HEK293 (cell line): Measurements from ENCODE around the gene MLPH.

Experiments used
- CTCF ChIA-PET: fragments of 350-600 bp; formaldehyde crosslinking; extraction: SDS; loops from one replicate; lab custom pipeline; 2021; ENCODE audit warnings: antibody characterized with exemption; lab: Yijun Ruan, JAX
- POLR2A ChIA-PET: fragments of 300-600 bp; formaldehyde crosslinking; extraction: SDS; loops from one replicate; lab custom pipeline; 2020; ENCODE audit warnings: antibody characterized with exemption, inconsistent platforms; lab: Yijun Ruan, JAX
- H3K27ac ChIP-seq: fragments of 200-500 bp; sonication (Bioruptor generic); 2 replicates; pipeline ENCODE4 v1.5.1; 2014; ENCODE audit warnings: low read depth, low read length, control low read depth, inconsistent platforms; ENCODE audit errors: extremely low read depth
- H3K36me3 ChIP-seq, 2 experiments: fragments of 200-500 bp in 1 of 2; sonication (Bioruptor generic) in 1 of 2; 1 replicate in 1 of 2; 2 replicates in 1 of 2; pipeline ENCODE4 v1.5.1; 2014 to 2017; ENCODE audit warnings: inconsistent platforms in 2 of 2, low read length in 2 of 2; ENCODE audit not compliant: control insufficient read depth in 2 of 2, insufficient read depth in 1 of 2
- H3K4me1 ChIP-seq: fragments of 200-500 bp; sonication (Bioruptor generic); 2 replicates; pipeline ENCODE4 v1.5.1; 2014; ENCODE audit warnings: mild to moderate bottlenecking, low read length, inconsistent platforms; ENCODE audit not compliant: control insufficient read depth, insufficient read depth
- H3K4me3 ChIP-seq: 2 replicates; pipeline ENCODE4 v1.5.1; 2011; ENCODE audit warnings: low read depth, mild to moderate bottlenecking, control low read depth, low read length, moderate library complexity
- H3K9me3 ChIP-seq: fragments of 200-500 bp; sonication (Bioruptor generic); 2 replicates; pipeline ENCODE4 v1.5.1; 2014; ENCODE audit warnings: low read depth, low read length, inconsistent platforms; ENCODE audit not compliant: control insufficient read depth, insufficient read depth
- EGR2 ChIP-seq: fragments of 450-650 bp; formaldehyde crosslinking; IDR thresholded peaks from 2 replicates; pipeline ENCODE4 v1.5.1; 2016; ENCODE audit warnings: low read depth, missing biosample characterization, missing genetic modification characterization
- GLI4 ChIP-seq: fragments of 450-650 bp; formaldehyde crosslinking; IDR thresholded peaks from 2 replicates; pipeline ENCODE4 v1.5.1; 2016; ENCODE audit warnings: missing biosample characterization, missing genetic modification characterization
- GLIS1 ChIP-seq: fragments of 450-650 bp; formaldehyde crosslinking; IDR thresholded peaks from 2 replicates; pipeline ENCODE4 v1.5.1; 2016; ENCODE audit warnings: missing biosample characterization, missing genetic modification characterization
- GLIS2 ChIP-seq: fragments of 450-650 bp; formaldehyde crosslinking; IDR thresholded peaks from 2 replicates; pipeline ENCODE4 v1.5.1; 2016; ENCODE audit warnings: missing biosample characterization, missing genetic modification characterization
- OVOL3 ChIP-seq: fragments of 450-650 bp; formaldehyde crosslinking; IDR thresholded peaks from 2 replicates; pipeline ENCODE4 v1.5.1; 2016; ENCODE audit warnings: missing biosample characterization, missing genetic modification characterization
- SCRT2 ChIP-seq: fragments of 450-650 bp; formaldehyde crosslinking; IDR thresholded peaks from 2 replicates; pipeline ENCODE4 v1.5.1; 2016; ENCODE audit warnings: missing biosample characterization, missing genetic modification characterization
- SP7 ChIP-seq: fragments of 450-650 bp; formaldehyde crosslinking; IDR thresholded peaks from 2 replicates; pipeline ENCODE4 v1.5.1; 2016; ENCODE audit warnings: missing biosample characterization, missing genetic modification characterization
- TRIM28 ChIP-seq: IDR thresholded peaks from 2 replicates; pipeline ENCODE4 v1.6.1; 2011; ENCODE audit warnings: low read length, control low read depth, borderline replicate concordance
- ZBTB1 ChIP-seq: fragments of 450-650 bp; formaldehyde crosslinking; IDR thresholded peaks from 2 replicates; pipeline ENCODE4 v1.5.1; 2016; ENCODE audit warnings: missing biosample characterization, missing genetic modification characterization
- ZBTB20 ChIP-seq: fragments of 450-650 bp; formaldehyde crosslinking; IDR thresholded peaks from 2 replicates; pipeline ENCODE4 v1.5.1; 2016; ENCODE audit warnings: missing biosample characterization, missing genetic modification characterization
- ZBTB8A ChIP-seq: fragments of 450-650 bp; formaldehyde crosslinking; IDR thresholded peaks from 2 replicates; pipeline ENCODE4 v1.5.1; 2016; ENCODE audit warnings: missing biosample characterization, missing genetic modification characterization
- ZFHX2 ChIP-seq: fragments of 450-650 bp; formaldehyde crosslinking; conservative IDR thresholded peaks from 2 replicates; pipeline ENCODE4 v1.5.1; 2016; ENCODE audit warnings: missing biosample characterization, missing genetic modification characterization
- ZIC2 ChIP-seq: fragments of 450-650 bp; formaldehyde crosslinking; IDR thresholded peaks from 2 replicates; pipeline ENCODE4 v1.5.1; 2016; ENCODE audit warnings: missing biosample characterization, missing genetic modification characterization
- ZNF132 ChIP-seq: fragments of 450-650 bp; formaldehyde crosslinking; IDR thresholded peaks from 2 replicates; pipeline ENCODE4 v1.5.1; 2017; ENCODE audit warnings: missing biosample characterization, missing genetic modification characterization, borderline replicate concordance
- ZNF157 ChIP-seq: fragments of 450-650 bp; formaldehyde crosslinking; IDR thresholded peaks from 2 replicates; pipeline ENCODE4 v1.5.1; 2016; ENCODE audit warnings: missing biosample characterization, missing genetic modification characterization
- ZNF223 ChIP-seq: fragments of 450-650 bp; formaldehyde crosslinking; IDR thresholded peaks from 2 replicates; pipeline ENCODE4 v1.5.1; 2016; ENCODE audit warnings: missing biosample characterization, missing genetic modification characterization
- ZNF274 ChIP-seq, 2 experiments: fragments of 200-500 bp in 1 of 2; fragments of 450-650 bp in 1 of 2; sonication (Bioruptor generic) in 1 of 2; formaldehyde crosslinking in 1 of 2; IDR thresholded peaks; 2 replicates each; pipeline versions ENCODE4 v1.5.1 to v1.6.1; 2014 to 2016; ENCODE audit warnings: borderline replicate concordance in 1 of 2, inconsistent platforms in 1 of 2, low read length in 1 of 2, missing biosample characterization in 1 of 2, missing genetic modification characterization in 1 of 2
- ZNF324 ChIP-seq: fragments of 450-650 bp; formaldehyde crosslinking; IDR thresholded peaks from 2 replicates; pipeline ENCODE4 v1.5.1; 2016; ENCODE audit warnings: missing biosample characterization, missing genetic modification characterization
- ZNF341 ChIP-seq: fragments of 450-650 bp; formaldehyde crosslinking; IDR thresholded peaks from 2 replicates; pipeline ENCODE4; 2016; ENCODE audit warnings: low read depth, missing biosample characterization, missing genetic modification characterization
- ZNF433 ChIP-seq: fragments of 450-650 bp; formaldehyde crosslinking; IDR thresholded peaks from 2 replicates; pipeline ENCODE4 v1.5.1; 2016; ENCODE audit warnings: missing biosample characterization, missing genetic modification characterization, low read depth
- ZNF449 ChIP-seq: fragments of 450-650 bp; formaldehyde crosslinking; IDR thresholded peaks from 2 replicates; pipeline ENCODE4 v1.5.1; 2017; ENCODE audit warnings: missing biosample characterization, mild to moderate bottlenecking, missing genetic modification characterization, moderate library complexity
- ZNF571 ChIP-seq: fragments of 450-650 bp; formaldehyde crosslinking; IDR thresholded peaks from 2 replicates; pipeline ENCODE4 v1.5.0; 2017; ENCODE audit warnings: missing biosample characterization, missing genetic modification characterization
- ZNF600 ChIP-seq: fragments of 450-650 bp; formaldehyde crosslinking; IDR thresholded peaks from 2 replicates; pipeline ENCODE4 v1.5.1; 2016; ENCODE audit warnings: missing biosample characterization, missing genetic modification characterization
- ZNF654 ChIP-seq: fragments of 450-650 bp; formaldehyde crosslinking; IDR thresholded peaks from 2 replicates; pipeline ENCODE4 v1.5.1; 2016; ENCODE audit warnings: low read depth, missing biosample characterization, missing genetic modification characterization
- ZNF747 ChIP-seq: fragments of 450-650 bp; formaldehyde crosslinking; IDR thresholded peaks from 2 replicates; pipeline ENCODE4 v1.5.1; 2016; ENCODE audit warnings: missing biosample characterization, missing genetic modification characterization
- ZNF843 ChIP-seq: fragments of 450-650 bp; formaldehyde crosslinking; IDR thresholded peaks from 2 replicates; pipeline ENCODE4 v1.5.1; 2016; ENCODE audit warnings: missing biosample characterization, missing genetic modification characterization
- ZSCAN16 ChIP-seq: fragments of 450-650 bp; formaldehyde crosslinking; IDR thresholded peaks from 2 replicates; pipeline ENCODE4 v1.5.1; 2016; ENCODE audit warnings: missing biosample characterization, missing genetic modification characterization
- TF ChIP-seq, protein P1 (sequence below): fragments of 450-650 bp; formaldehyde crosslinking; IDR thresholded peaks from 2 replicates; pipeline ENCODE4 v1.5.1; 2016; ENCODE audit warnings: missing biosample characterization, missing genetic modification characterization
- TF ChIP-seq, protein P2 (sequence below): fragments of 450-650 bp; formaldehyde crosslinking; IDR thresholded peaks from 2 replicates; pipeline ENCODE4 v1.5.1; 2016; ENCODE audit warnings: missing biosample characterization, missing genetic modification characterization

The MLPH gene

DNA sequence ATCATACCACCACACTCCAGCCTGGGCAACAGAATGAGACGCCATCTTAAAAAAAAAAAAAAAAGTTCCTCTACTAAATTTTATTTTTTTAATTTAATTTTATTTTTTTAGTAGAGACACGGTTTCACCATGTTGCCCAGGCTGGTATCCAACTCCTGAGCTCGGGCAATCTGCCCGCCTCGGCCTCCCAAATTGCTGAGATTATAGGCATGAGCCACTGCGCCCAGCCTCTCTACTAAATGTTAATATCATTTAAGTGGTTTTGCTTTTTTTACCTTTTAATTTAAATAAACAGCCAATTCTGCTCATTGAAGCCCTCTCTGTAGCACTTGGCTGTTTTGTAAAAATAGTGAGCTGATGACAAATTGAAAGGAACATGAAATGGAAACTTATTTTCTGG is 94.3 kb downstream of the MLPH start:
- TF ChIP-seq GLI4 = no peak
- no peak for TF ChIP-seq SP7 (tag by site-specific recombination)
- no peak for TF ChIP-seq ZNF341 (tag by site-specific recombination)
- TF ChIP-seq, protein P1, sequence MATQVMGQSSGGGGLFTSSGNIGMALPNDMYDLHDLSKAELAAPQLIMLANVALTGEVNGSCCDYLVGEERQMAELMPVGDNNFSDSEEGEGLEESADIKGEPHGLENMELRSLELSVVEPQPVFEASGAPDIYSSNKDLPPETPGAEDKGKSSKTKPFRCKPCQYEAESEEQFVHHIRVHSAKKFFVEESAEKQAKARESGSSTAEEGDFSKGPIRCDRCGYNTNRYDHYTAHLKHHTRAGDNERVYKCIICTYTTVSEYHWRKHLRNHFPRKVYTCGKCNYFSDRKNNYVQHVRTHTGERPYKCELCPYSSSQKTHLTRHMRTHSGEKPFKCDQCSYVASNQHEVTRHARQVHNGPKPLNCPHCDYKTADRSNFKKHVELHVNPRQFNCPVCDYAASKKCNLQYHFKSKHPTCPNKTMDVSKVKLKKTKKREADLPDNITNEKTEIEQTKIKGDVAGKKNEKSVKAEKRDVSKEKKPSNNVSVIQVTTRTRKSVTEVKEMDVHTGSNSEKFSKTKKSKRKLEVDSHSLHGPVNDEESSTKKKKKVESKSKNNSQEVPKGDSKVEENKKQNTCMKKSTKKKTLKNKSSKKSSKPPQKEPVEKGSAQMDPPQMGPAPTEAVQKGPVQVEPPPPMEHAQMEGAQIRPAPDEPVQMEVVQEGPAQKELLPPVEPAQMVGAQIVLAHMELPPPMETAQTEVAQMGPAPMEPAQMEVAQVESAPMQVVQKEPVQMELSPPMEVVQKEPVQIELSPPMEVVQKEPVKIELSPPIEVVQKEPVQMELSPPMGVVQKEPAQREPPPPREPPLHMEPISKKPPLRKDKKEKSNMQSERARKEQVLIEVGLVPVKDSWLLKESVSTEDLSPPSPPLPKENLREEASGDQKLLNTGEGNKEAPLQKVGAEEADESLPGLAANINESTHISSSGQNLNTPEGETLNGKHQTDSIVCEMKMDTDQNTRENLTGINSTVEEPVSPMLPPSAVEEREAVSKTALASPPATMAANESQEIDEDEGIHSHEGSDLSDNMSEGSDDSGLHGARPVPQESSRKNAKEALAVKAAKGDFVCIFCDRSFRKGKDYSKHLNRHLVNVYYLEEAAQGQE = no peak
- H3K36me3 ChIP-seq = no peaks in the 10 kb centered on the region
- POLR2A ChIA-PET = no interaction called here
- H3K4me1 ChIP-seq = no peaks in the 10 kb centered on the region
- H3K27ac ChIP-seq = no peak overlapping the region
- no peaks in the 10 kb centered on the region for H3K9me3 ChIP-seq
- CTCF ChIA-PET = interaction anchor here (0.5 to 3.5 kb wide), 9 partner anchors 9 to 204 kb away, joined by 3 to 17 read pairs (median 6); no protein-coding TSS in a partner anchor
- no peak overlapping the region for H3K4me3 ChIP-seq

- ChIA-PET POLR2A (no interaction called here), CTCF (interaction anchor here (0.5 to 3.5 kb wide), 9 partner anchors 10 to 203 kb away, joined by 3 to 17 read pairs (median 6); no protein-coding TSS in a partner anchor)
- H3K4me3 ChIP-seq = no peak overlapping the region
These were observed 95.0 kb downstream of the MLPH start for GRCh38 chr2:237581751-237582746.

More at GRCh38 chr2:237581751-237582746, 95.0 kb downstream of the MLPH start:
- no peaks in the 10 kb centered on the region for H3K4me1 ChIP-seq
- TF ChIP-seq OVOL3 (tag by site-specific recombination) (no peak), ZNF747 (tag by site-specific recombination) (no peak), ZFHX2 (tag by site-specific recombination) (peak; percentile 76), ZNF843 (tag by site-specific recombination) (no peak), SCRT2 (tag by site-specific recombination) (peak; percentile 63; the same call in 1 of the 2 replicates), TRIM28 (peak; percentile 48; the same call in 1 of the 2 replicates), ZNF157 (tag by site-specific recombination) (no peak), ZSCAN16 (tag by site-specific recombination) (no peak), ZBTB20 (tag by site-specific recombination) (peak; percentile 39; the same call in 1 of the 2 replicates), ZNF274 (IDR thresholded peaks at IDR 0.05; ENCODE audit: low read length) (no peak), ZNF274 (tag by site-specific recombination; IDR thresholded peaks at IDR 0.05; ENCODE audit: borderline replicate concordance) (no peak), ZNF571 (tag by site-specific recombination) (no peak), GLIS2 (tag by site-specific recombination) (peak; percentile 56; the same call in 1 of the 2 replicates), ZNF324 (no peak), ZIC2 (tag by site-specific recombination) (peak; percentile 91), EGR2 (tag by site-specific recombination) (peak; percentile 88), ZNF223 (tag by site-specific recombination) (no peak), ZBTB8A (tag by site-specific recombination) (no peak), GLIS1 (peak; percentile 83), ZBTB1 (tag by site-specific recombination) (no peak), ZNF600 (tag by site-specific recombination) (peak; percentile 63), ZNF449 (tag by site-specific recombination) (peak; percentile 54; the same call in 1 of the 2 replicates), ZNF132 (tag by site-specific recombination) (no peak), ZNF654 (tag by site-specific recombination) (peak; percentile 58), ZNF433 (tag by site-specific recombination) (no peak)
- TF ChIP-seq, protein P2, sequence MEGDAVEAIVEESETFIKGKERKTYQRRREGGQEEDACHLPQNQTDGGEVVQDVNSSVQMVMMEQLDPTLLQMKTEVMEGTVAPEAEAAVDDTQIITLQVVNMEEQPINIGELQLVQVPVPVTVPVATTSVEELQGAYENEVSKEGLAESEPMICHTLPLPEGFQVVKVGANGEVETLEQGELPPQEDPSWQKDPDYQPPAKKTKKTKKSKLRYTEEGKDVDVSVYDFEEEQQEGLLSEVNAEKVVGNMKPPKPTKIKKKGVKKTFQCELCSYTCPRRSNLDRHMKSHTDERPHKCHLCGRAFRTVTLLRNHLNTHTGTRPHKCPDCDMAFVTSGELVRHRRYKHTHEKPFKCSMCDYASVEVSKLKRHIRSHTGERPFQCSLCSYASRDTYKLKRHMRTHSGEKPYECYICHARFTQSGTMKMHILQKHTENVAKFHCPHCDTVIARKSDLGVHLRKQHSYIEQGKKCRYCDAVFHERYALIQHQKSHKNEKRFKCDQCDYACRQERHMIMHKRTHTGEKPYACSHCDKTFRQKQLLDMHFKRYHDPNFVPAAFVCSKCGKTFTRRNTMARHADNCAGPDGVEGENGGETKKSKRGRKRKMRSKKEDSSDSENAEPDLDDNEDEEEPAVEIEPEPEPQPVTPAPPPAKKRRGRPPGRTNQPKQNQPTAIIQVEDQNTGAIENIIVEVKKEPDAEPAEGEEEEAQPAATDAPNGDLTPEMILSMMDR = peak; percentile 82
- H3K9me3 ChIP-seq = no peaks in the 10 kb centered on the region
- H3K27ac ChIP-seq = no peak overlapping the region
- H3K36me3 ChIP-seq = no peaks in the 10 kb centered on the region
